HG03354 (cell line): ENCODE measurements around the gene TSSK3.

Experiments
- ATAC-seq: cut with Tn5 transposase; IDR thresholded peaks from one replicate; pipeline ENCODE4 v1.9.1; 2021; ENCODE audit warnings: mild to moderate bottlenecking; ENCODE audit not compliant: unreplicated experiment, poor library complexity, severe bottlenecking

TSSK3 gene

GRCh38 chr1:32362474-32363313, at the start of gene TSSK3, which contains the start of gene FAM229A:
TSSK3 (plus strand) TSS chr1:32362539; CDS start chr1:32362702, 163 bp downstream.
FAM229A (minus strand) TSS chr1:32362485; CDS start chr1:32362091, 394 bp downstream.
- no peak for ATAC-seq

GRCh38 chr1:32316903-32317277, 45.4 kb upstream of the TSSK3 start:
- peak; percentile 24 for ATAC-seq

GRCh38 chr1:32318127-32318869, 44.0 kb upstream of the TSSK3 start:
- ATAC-seq, result no peak

GRCh38 chr1:32321712-32322291, 40.5 kb upstream of the TSSK3 start:
- ATAC-seq, result no peak

- ATAC-seq, result no peak
Observed at GRCh38 chr1:32327204-32327603, 35.1 kb upstream of the TSSK3 start.

GRCh38 chr1:32329931-32330466, 32.3 kb upstream of the TSSK3 start:
- no peak for ATAC-seq

GRCh38 chr1:32330558-32331151, 31.7 kb upstream of the TSSK3 start:
- no peak for ATAC-seq

GRCh38 chr1:32331549-32331948, 30.8 kb upstream of the TSSK3 start:
- ATAC-seq, result no peak

GRCh38 chr1:32332290-32333079, 29.9 kb upstream of the TSSK3 start:
- ATAC-seq, result no peak

- ATAC-seq, result no peak
Observed at GRCh38 chr1:32333251-32333963, 28.9 kb upstream of the TSSK3 start.

- ATAC-seq, result no peak
Observed at GRCh38 chr1:32334274-32334861, 28.0 kb upstream of the TSSK3 start.

GRCh38 chr1:32334864-32335534, 27.3 kb upstream of the TSSK3 start:
- ATAC-seq, result peak; percentile 27

GRCh38 chr1:32335535-32335789, 26.9 kb upstream of the TSSK3 start:
- peak; percentile 3 for ATAC-seq

GRCh38 chr1:32335790-32336590, 26.3 kb upstream of the TSSK3 start, which contains the start of gene MARCKSL1:
MARCKSL1 (minus strand) TSS chr1:32336233; CDS start chr1:32336033, 200 bp downstream.
- ATAC-seq, result peak; percentile 37

- ATAC-seq, result no peak
Observed at GRCh38 chr1:32336591-32336932, 25.8 kb upstream of the TSSK3 start.

- ATAC-seq, result no peak
Observed at GRCh38 chr1:32336963-32337675, 25.2 kb upstream of the TSSK3 start.
